Uterus (tissue), 2 donors: ENCODE results near the gene MANF.

Source experiments
- CTCF ChIP-seq, 4 experiments: fragments of 200-600 bp in 2 of 4; fragments of 450-650 bp in 2 of 4; sonication (generic) in 2 of 4; IDR thresholded peaks; one replicate each; pipeline ENCODE4 v1.5.1; 2016 to 2019; ENCODE audit warnings: antibody characterized with exemption in 4 of 4, mild to moderate bottlenecking in 2 of 4, moderate library complexity in 1 of 4
- POLR2A ChIP-seq, 2 donors: fragments of 450-650 bp; IDR thresholded peaks; one replicate each; pipeline ENCODE4 v1.6.1; 2016; ENCODE audit warnings: antibody characterized with exemption in 2 of 2, mild to moderate bottlenecking in 1 of 2, moderate library complexity in 1 of 2

- TF ChIP-seq CTCF (IDR thresholded peaks at IDR 0.05) (no peak), POLR2A (IDR thresholded peaks at IDR 0.05) (no peak)
These were observed 18.6 kb downstream of the MANF start for GRCh38 chr3:51403675-51404074.
